Hepatocyte (in vitro differentiated cells): Measurements from ENCODE around the gene DUSP15.

Source experiments
- EZH2 ChIP-seq: fragments of 200-600 bp; sonication (generic); IDR thresholded peaks from 2 replicates; pipeline ENCODE4 v1.6.1; 2016; ENCODE audit warnings: antibody characterized with exemption, mild to moderate bottlenecking, borderline replicate concordance
- TF ChIP-seq, protein P1 (sequence below): fragments of 200-600 bp; sonication (generic); IDR thresholded peaks from 2 replicates; pipeline ENCODE4 v1.5.1; 2016; ENCODE audit warnings: antibody characterized with exemption, mild to moderate bottlenecking; ENCODE audit not compliant: poor library complexity

DNA sequence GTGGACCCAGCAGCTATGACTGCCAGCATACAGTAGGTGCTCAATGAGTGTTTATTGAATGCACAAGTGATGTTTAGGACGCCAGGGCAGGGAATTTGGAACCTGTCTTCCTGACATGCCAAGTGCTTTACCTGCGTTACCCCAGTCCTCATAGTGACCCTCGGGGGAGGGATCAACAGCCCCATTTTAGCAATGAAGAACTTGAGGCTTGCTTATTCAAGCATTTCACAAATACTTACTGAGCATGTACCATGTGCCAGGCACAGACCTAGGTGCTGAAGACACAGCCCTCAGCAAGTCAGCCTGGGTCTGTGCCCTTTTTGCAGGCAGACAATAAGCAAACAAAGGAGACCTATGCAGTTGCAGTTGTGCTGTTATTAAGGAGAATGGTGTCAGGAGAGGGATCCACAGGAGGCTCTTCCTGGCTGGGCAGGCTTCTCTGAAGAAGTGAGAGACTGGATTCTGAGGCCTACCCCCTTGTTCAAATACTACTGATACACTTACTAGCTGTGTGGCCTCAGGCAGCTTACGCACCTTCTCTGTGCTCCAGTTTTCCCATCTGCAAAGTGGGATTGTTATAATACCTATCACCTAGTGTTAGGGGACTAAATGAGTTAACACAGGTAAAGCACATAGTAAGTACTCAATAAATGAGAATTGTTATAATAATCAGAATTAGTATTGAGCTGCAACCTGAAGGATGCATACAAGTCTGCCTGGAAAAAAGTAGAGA, 39.9 kb upstream of the DUSP15 start:
- TF ChIP-seq, protein P1, sequence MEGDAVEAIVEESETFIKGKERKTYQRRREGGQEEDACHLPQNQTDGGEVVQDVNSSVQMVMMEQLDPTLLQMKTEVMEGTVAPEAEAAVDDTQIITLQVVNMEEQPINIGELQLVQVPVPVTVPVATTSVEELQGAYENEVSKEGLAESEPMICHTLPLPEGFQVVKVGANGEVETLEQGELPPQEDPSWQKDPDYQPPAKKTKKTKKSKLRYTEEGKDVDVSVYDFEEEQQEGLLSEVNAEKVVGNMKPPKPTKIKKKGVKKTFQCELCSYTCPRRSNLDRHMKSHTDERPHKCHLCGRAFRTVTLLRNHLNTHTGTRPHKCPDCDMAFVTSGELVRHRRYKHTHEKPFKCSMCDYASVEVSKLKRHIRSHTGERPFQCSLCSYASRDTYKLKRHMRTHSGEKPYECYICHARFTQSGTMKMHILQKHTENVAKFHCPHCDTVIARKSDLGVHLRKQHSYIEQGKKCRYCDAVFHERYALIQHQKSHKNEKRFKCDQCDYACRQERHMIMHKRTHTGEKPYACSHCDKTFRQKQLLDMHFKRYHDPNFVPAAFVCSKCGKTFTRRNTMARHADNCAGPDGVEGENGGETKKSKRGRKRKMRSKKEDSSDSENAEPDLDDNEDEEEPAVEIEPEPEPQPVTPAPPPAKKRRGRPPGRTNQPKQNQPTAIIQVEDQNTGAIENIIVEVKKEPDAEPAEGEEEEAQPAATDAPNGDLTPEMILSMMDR, result no peak
- no peak for TF ChIP-seq EZH2
